Pancreas (tissue), 10 donors: ENCODE measurements around the gene FBXW4. TPM values are rescaled to one million over a fixed set of nuclear protein-coding genes. Genes with fewer than 3 reads are reported as not detected.

ENCODE experiments used
- ATAC-seq, 4 donors: fragments of 200-7000 bp; cut with Tn5 transposase; one replicate each; pipeline versions ENCODE4 v1.8.0 to v1.9.1; 2020; ENCODE audit warnings: mild to moderate bottlenecking in 4 of 4, moderate library complexity in 4 of 4
- DNase-seq, 6 donors: peaks; one replicate each; pipeline ENCODE4 v3.0.0-alpha.2; 2020
- FAIRE-seq: peaks from 2 replicates; lab custom pipeline; 2012; peaks lifted over from hg19 to GRCh38; lab: Jason Lieb, UNC
- H3K27ac ChIP-seq, 4 donors: fragments of 200-600 bp; sonication (generic); 1 replicate in 3 of 4; 2 replicates in 1 of 4; pipeline versions ENCODE4 v1.5.0 to v1.8.0; 2020
- H3K27me3 ChIP-seq, 4 donors: fragments of 200-600 bp; one replicate each; pipeline ENCODE4 v1.8.0; 2021
- H3K36me3 ChIP-seq, 3 donors: fragments of 200-600 bp; sonication (generic) in 1 of 3; one replicate each; pipeline versions ENCODE4 v1.5.0 to v1.8.0; 2020 to 2021
- H3K4me1 ChIP-seq, 3 donors: fragments of 200-600 bp; one replicate each; pipeline ENCODE4 v1.8.0; 2021
- H3K4me3 ChIP-seq, 4 donors: fragments of 200-600 bp; sonication (generic) in 2 of 4; one replicate each; pipeline versions ENCODE4 v1.5.0 to v1.8.0; 2020 to 2021
- H3K9me3 ChIP-seq, 4 donors: fragments of 200-600 bp; one replicate each; pipeline ENCODE4 v1.8.0; 2021
- CTCF ChIP-seq, 4 donors: fragments of 200-600 bp; sonication (generic) in 3 of 4; IDR thresholded peaks; one replicate each; pipeline versions ENCODE4 v1.5.0 to v1.8.0; 2021; ENCODE audit warnings: antibody characterized with exemption in 4 of 4
- WGBS, 2 donors: extraction: QIAGEN DNeasy Blood & Tissue Kit; methylation state at CpG; one replicate each; pipeline ENCODE4 v1.1.7; 2013; 5-methylcytosine and 5-hydroxymethylcytosine counted together
- intact Hi-C, 3 donors: fragments of 100-400 bp; cut with DNase I; formaldehyde crosslinking; loops; one replicate each; pipeline versions ENCODE4 v1.11.1 to v1.14.2; 2022
- polyA plus RNA-seq, 2 donors: library from polyadenylated mRNA; stranded (reverse); fragments of 200-250 nt; gene quantifications; one replicate each; pipeline ENCODE4 v1.2.3, GENCODE V29; 2013
- total RNA-seq, 6 donors: library from RNA; stranded (reverse); fragmentation: NEBNext Ultra II Directional in 4 of 6; extraction: Animal tissue kit (Norgen Biotek cat#: 25700) in 4 of 6; gene quantifications; one replicate each; pipeline versions ENCODE4 v1.2.1 to v1.2.4, GENCODE V29; 2021 to 2023
- donor health status: healthy with polysubstance abuse.
- donor health status: DM: no; HTN: no; CAD: no; lungs with moderate emphysema.
- donor health status: DM: no; HTN: no; CAD: no.
- donor health status: control.
- donor health status: control.
- donor health status: Bipolar disorder and iron deficiency.
- donor health status: DM: yes; HTN: yes; CAD: no.
- donor health status: DM: no; HTN: no; CAD: no.
- donor health status: DM: no; HTN: no; CAD: no.
- donor health status: DM: yes; HTN: yes; CAD: no.

FBXW4 gene
- total and polyA plus RNA-seq, 8 donors = 32.3 to 49.4 (median 40.0) TPM

- FAIRE-seq = no peak
- Histone ChIP-seq H3K4me3 (no peak overlapping the region), H3K27ac (no peak overlapping the region), H3K27me3 (peaks cover 0 to 11% (median 0%) of the 10 kb centered on the region in 4 donors), H3K9me3 (no peaks in the 10 kb centered on the region), H3K4me1 (peaks cover 7 to 12% (median 7%) of the 10 kb centered on the region in 3 donors), H3K36me3 (no peaks in the 10 kb centered on the region)
- 83 to 89% methylated on average over 7 of the region's 7 CpGs for WGBS, 2 donors
- intact Hi-C loops = loop anchor here in 1 of 3 donors (10.0 kb wide), 2 partner anchors 297 to 357 kb away; no protein-coding TSS in a partner anchor
- no peak for TF ChIP-seq CTCF (IDR thresholded peaks at IDR 0.05)
- ATAC-seq = no peak
- no peak for DNase-seq
These were observed 122.8 kb downstream of the FBXW4 start for GRCh38 chr10:101572126-101572525.

DNA sequence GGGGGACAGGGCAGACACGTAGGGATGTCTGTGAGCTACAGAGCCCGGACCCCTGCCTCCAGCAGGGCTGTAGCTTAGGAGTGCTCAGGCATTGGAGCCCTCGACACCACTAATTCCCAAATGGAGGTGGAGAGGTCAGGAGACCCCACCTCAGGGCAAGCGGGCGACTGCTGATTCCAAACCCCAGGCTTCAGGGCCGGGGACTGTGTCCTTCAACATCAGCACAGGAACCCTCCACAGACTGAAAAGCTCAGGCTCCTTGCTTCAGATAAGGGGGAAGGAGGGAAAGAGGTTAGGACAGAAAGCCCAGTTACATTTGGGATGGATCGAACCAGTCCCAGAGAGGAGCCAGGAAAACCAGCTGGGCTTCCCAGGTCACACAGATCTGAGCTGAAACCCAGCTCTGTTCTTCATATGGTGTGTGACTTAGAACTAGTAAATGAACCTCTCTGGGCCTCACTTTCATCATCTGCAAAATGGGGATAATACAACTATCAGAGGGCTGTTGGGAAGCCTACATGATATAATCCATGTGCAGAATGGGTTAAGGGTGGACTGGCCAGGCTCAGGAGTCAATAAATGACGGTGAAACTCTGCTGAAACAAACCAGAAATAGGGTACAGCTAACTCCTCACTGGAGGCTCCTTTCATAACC lies 123.6 kb downstream of the FBXW4 start:
- no peak overlapping the region for H3K27ac ChIP-seq
- intact Hi-C loops = loop anchor here in 1 of 3 donors (10.0 kb wide), 2 partner anchors 297 to 357 kb away; no protein-coding TSS in a partner anchor
- no peak overlapping the region for H3K4me3 ChIP-seq
- H3K9me3 ChIP-seq = no peaks in the 10 kb centered on the region
- H3K36me3 ChIP-seq = no peaks in the 10 kb centered on the region
- FAIRE-seq (no peak), ATAC-seq (no peak), DNase-seq (no peak)
- TF ChIP-seq CTCF (IDR thresholded peaks at IDR 0.05) = no peak
- peaks cover 0 to 12% (median 2%) of the 10 kb centered on the region in 4 donors for H3K27me3 ChIP-seq
- H3K4me1 ChIP-seq = peaks cover 7 to 12% (median 7%) of the 10 kb centered on the region in 3 donors
- WGBS, 2 donors = 48 to 63% methylated on average over 8 of the region's 8 CpGs

DNA sequence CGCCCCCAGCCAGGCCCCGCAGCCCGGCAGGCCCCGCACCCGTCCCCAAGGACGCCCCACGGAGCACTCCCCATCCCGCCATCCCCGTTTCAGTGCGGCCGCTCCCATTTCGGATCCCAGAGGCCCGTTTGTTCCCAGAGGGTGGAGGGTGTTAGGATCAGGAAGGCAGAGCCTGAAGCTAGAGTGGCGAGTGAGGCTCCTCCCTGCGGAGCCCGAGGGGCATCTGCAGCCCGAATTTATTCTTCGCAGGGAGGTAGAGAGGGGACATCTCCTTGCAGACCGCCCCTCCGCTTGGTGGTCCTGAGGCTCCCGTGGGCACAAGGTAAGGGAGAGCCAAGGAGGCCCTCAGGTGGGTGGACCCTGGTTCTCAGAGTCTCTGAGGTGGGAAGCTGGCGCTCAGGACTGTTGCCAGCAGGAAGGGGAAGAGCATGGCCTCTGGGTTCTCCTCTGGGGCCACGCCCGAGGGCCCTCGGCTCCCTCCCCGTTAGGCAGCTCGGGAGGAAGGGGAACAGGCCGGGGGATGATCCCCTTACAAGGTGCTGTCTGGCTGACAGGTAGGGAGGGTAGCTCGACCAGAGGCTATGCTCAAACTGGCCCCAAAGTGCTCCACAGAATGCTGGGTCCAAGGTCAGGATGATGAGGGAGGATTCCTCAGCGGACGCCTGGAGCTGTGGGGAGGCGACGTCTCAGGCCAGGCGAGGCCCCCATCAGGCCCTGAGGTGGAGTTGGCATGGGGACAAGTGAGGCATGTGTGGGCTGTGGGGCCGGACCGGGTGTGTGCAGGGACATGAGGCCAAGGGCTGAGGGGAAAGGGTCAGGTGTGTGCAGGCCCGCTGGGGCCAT lies 124.3 kb downstream of the FBXW4 start:
- DNase-seq (peak in 4 of 6 donors; percentile 28 to 79 (median 42)), ATAC-seq (peak; percentile 49 to 64 (median 53)), FAIRE-seq (no peak)
- intact Hi-C loops = loop anchor here in 1 of 3 donors (10.0 kb wide), 2 partner anchors 296 to 356 kb away; no protein-coding TSS in a partner anchor
- Histone ChIP-seq H3K27me3 (peaks cover 0 to 18% (median 2%) of the 10 kb centered on the region in 4 donors), H3K4me3 (peak overlapping the region in 3 of 4 donors; percentile 42 to 68 (median 46)), H3K4me1 (peaks cover 7 to 12% (median 7%) of the 10 kb centered on the region in 3 donors), H3K27ac (no peak overlapping the region), H3K9me3 (no peaks in the 10 kb centered on the region), H3K36me3 (no peaks in the 10 kb centered on the region)
- TF ChIP-seq CTCF (IDR thresholded peaks at IDR 0.05) = peak in 1 of 4 donors; percentile 6
- 6% methylated on average over 37 of the region's 37 CpGs for WGBS, 2 donors

- DNase-seq (peak; percentile 64 to 97 (median 79)), ATAC-seq (peak; percentile 89 to 97 (median 94)), FAIRE-seq (no peak)
- H3K4me1 ChIP-seq = peaks cover 7 to 12% (median 7%) of the 10 kb centered on the region in 3 donors
- H3K9me3 ChIP-seq = no peaks in the 10 kb centered on the region
- H3K36me3 ChIP-seq = no peaks in the 10 kb centered on the region
- peak; percentile 78 to 91 (median 84) for TF ChIP-seq CTCF (IDR thresholded peaks at IDR 0.05)
- H3K27me3 ChIP-seq = peaks cover 0 to 18% (median 2%) of the 10 kb centered on the region in 4 donors
- intact Hi-C loops = loop anchor here in 2 of 3 donors (5.0 to 10.0 kb wide), 3 partner anchors 295 to 358 kb away; no protein-coding TSS in a partner anchor
- H3K27ac ChIP-seq = no peak overlapping the region
- peak overlapping the region; percentile 21 to 68 (median 44) for H3K4me3 ChIP-seq
- 1 to 2% methylated on average over 46 to 56 of the region's 56 CpGs for WGBS, 2 donors
These were observed 125.1 kb downstream of the FBXW4 start for GRCh38 chr10:101569622-101570427.
